SW 1271 (cell line): ENCODE results near the gene ZNF710.
A peak's percentile ranks its signal among the peaks of the same experiment; 100 is the strongest.

Experiments
- DNase-seq, 2 experiments: peaks; one replicate each; lab custom pipeline; 2025; lab: John Stamatoyannopoulos, UW

The ZNF710 gene

GRCh38 chr15:89997079-89997478 lies 4.0 kb upstream of the ZNF710 start:
- DNase-seq, result no peak

- DNase-seq, result peak in 1 of 2 experiments; percentile 40
Observed at GRCh38 chr15:89998141-89998661, 2.9 kb upstream of the ZNF710 start.

DNA sequence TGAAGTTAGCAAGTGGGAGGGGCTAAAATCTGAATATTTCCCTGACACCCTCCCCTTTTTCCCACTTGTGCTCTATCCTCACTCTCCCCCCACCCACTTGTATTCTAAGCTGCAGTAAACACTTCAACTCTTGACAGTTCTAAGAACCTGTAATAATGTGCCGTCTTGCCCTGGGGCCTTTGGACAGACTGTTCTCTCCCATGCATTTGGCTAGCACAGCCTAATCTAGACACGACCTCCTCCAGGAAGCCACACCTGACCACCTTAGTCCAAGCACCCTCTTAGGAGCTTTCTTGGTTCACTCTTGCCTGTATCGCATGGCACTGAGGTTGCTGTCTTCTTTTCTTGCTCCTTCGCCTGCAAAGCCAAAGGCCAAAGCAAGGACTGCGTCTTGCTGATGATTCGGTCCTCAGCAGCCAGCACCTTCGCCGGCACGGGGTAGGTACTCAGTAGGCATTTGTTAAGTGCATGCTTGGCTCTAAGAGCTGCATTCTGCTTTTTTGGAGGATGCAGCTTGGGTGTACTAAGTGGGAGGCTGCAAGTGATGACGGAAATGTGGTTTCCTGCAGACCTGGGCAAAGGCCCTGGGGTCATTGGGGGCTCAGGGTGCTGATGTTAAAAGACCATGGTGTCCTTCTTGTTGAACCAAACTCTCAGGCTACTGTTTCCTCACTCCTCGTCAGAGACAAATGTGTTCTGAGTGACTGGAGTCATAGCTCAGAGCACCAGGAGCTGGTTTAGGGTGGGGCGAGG lies 2.0 kb upstream of the ZNF710 start:
- no peak for DNase-seq

- DNase-seq, result peak in 1 of 2 experiments; percentile 19
Observed at GRCh38 chr15:89999676-90000185, 1.4 kb upstream of the ZNF710 start.

DNA sequence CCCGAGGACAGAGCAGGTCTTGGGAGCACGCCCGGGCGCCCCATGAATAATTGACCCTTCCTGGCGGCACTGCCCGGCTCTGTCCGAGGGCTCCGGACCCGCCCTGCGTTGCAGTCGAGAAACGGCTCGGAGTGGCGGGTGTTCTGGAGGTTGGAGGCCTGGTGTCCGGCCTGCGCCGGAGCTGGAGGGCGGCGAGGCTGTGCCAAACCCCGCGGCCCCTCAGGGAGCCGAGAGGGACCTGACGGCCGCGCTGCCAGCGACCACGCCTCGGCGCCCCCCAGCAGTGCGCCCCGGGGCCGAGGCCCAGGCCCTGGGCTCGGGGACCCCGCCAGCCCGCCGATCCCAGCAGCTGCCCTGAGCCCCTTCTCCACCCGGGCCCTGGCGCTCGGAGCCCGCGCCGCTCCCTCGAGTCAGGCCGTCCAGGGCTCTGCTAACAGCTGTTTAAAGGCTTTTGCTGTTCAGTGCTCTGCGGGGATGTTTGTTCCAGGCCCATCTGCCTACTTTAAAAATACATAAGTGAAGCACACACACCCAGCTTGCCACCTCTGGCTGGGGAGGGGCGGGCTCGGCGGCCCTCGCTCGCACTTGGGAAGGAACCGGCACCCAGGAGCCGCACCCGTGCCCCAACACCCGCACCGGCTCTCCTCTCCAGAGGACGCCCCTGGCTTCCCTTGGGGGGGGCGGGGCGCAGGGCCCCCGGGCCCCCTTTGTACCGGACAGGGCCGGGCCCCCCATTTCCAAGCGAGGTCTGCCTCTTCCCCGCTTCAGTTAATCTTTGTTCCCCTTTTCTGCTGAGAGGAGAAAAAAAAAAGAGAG lies 730 bp upstream of the ZNF710 start:
- no peak for DNase-seq

GRCh38 chr15:90001683-90002427 lies 731 bp downstream of the ZNF710 start:
- DNase-seq, result peak in 1 of 2 experiments; percentile 60

- peak; percentile 13 to 51 for DNase-seq
Observed at GRCh38 chr15:90002428-90002844, 1.3 kb downstream of the ZNF710 start.

GRCh38 chr15:90003736-90004135 lies 2.6 kb downstream of the ZNF710 start:
- DNase-seq, result no peak

DNA sequence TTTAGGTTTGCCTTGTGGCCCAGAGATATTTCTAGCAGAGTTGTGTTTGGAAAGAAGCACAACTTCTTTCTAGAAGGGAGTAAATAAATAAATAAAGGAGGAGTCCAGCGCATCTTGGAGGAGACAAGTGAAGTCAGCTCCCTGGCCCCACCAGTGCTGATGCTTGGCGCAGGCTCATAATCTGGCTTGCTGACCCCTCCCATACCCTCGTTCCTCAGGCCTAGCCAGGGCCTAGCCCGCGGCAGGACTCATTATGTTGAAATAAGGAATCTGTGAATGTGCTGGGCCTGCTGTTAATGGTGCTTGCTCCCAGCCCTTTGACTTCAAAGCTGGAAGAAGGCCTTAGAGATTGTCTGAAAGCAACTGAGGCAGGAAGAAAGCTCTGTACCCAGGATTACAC lies 3.1 kb downstream of the ZNF710 start:
- no peak for DNase-seq

DNA sequence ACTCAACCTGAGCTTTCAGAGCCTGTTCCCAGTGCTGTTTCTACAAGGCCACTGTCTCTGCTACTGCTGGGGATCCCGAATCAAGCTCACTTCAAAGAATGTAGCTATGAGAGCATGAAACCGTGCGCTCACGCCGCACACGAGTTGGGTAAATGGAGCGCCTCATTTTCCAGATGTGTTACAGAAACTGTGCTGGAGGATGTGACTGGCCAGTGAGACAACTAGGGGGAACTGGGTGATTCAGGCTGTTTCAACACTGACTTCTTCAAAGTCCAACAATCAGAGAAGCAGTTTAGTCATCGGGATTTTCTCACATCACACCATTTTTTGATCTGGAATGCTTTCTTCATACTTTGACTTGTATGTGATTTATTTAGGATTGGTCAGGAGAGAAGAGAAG lies 3.5 kb downstream of the ZNF710 start:
- DNase-seq, result peak; percentile 38 to 48

DNA sequence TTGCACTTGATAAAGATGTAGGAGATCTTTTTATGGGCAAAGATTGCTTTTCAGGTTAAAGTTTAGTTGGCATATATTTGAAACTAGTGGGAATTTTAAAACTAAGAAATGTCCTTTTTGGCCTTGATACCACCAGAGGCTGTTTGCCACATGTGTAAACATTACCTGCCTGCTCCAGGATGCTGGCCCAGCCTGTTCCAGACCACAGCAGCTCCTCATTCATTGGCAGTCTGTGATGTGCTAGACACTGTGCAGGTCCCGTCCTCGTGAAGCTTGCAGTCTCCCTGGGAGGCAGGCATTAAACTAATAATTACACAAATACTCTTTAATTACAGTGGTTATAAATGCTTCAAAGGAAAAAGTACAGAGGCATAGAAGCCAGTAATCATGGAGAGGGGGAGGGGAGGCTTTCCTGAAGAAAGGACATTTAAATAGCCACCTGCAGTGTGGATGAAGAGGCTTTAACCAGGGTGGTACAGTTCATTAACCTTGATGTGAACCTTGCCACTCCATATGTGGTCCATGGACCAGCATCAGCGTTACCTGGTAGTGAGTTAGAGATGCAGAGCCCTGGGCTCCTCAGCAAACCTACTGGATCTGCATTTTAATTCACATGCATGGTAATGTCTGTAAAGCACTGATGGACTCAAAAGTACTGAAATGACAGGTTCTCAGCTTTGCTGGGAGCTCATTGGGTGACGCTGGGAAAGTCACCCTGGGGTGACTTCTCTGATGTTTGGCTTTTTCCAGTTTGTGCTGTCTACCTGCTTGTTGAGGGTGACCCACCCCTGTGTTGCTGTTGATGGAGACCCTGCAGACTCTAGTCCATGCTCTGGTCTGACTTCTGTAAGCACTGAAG lies 5.3 kb downstream of the ZNF710 start:
- DNase-seq, result no peak

DNA sequence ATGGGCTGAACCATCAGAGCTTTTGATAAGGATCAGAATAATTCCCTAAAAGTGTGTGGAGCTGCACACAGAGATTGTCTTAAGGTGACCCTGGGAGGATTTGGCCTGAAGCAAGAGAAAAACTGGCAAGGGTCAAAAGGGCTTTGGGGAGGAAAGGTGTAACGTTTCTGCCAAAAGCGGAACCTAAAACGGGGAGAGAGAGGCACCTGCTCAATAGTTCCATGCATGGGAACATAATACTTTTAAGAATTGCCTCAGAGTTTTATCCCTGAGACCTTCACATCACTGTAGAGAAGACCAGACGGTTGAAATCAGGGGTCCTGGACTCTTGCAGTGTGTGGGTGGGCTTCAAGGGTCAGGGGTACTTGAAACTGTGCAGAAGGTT lies 5.9 kb downstream of the ZNF710 start:
- no peak for DNase-seq

DNA sequence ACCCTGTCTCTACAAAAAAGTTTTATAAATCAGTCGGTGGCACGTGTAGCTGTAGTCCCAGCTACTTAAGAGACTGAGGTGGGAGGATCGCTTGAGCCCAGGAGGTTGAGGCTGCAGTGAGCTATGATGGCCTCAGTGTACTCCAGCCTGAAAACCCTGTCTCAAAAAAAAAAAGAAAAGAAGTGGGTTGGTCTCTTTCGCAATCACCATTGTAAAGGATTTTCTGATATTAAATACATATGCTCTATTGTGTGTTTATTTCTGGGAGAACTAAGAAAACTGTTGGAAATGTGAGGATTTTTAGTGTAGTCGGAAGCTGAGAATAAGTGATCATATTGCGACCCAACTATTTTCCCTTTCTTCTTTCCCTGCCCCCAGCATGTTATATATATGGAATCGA lies 7.5 kb downstream of the ZNF710 start:
- no peak for DNase-seq

- DNase-seq, result no peak
Observed at GRCh38 chr15:90009301-90010022, 8.3 kb downstream of the ZNF710 start.

DNA sequence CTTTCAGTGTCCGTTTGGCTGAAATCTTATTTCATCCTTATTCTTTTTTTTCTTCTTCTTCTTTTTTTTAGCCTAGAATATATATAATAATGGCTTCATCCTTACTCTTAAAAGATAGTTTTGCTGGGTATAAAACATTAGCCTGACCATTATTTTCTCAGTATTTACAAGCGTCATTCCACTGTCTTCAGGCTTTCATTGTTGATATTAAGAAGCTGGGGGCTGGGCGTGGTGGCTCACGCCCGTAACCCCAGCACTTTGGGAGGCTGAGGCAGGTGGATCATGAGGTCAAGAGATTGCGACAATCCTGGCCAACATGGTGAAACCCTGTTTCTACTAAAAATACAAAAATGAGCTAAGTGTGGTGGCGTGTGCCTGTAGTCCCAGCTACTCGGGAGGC lies 10.6 kb downstream of the ZNF710 start:
- DNase-seq, result no peak

DNA sequence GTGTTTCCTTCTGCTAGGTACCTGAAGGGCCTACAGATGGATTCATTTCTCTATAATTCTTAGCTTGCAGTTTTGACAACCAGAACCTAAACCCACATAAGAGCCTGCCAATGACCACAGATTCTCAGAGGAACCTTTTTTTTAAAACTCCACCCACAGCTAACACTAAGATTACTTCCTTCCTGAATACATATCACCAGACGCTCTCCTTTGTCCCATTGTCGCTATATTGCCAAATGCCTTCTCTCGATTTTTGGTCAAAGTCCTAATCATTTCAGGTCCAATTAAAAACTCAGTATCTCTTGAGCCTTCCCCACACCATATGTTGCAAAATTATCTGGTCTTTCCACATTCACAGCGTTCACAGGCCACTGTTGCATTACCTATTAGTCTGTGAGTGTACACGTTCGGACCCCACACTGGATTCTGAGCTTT lies 12.4 kb downstream of the ZNF710 start:
- no peak for DNase-seq

DNA sequence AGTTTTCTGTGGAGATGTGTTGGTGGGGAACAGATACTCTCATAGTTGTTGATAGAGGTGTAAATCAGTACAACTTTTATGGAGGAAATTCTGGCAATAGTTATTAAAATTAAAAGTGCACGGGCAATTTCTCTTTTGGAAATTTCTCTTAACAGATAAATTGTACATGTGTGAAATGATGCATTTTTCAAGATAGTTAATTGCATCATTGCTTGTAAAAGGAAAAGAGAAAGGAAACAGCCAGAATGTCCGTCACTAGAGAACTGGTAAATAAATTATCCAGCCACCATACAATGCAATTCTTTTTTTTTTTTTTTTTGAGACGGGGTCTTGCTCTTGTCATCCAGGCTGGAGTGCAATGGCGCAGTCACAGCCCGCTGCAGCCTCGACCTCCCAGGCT lies 14.2 kb downstream of the ZNF710 start:
- DNase-seq, result no peak

DNA sequence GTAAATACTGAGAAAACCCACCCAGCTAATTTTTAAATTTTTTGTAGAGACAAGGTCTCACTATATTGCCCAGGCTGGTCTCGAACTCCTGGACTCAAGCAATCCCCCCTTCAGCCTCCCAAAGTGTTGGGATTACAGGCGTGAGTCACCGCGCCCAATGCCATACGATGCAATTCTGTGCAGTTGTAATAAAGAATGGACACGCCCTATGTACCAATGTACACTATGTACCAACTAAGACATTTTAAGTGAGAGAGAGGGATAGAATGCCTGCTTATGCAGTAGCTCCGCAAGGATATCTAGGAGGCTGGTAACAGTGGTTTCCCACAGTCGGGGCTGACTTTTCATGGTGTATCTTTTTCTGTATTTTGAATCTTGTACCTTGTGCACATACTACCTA lies 14.6 kb downstream of the ZNF710 start:
- DNase-seq, result no peak

DNA sequence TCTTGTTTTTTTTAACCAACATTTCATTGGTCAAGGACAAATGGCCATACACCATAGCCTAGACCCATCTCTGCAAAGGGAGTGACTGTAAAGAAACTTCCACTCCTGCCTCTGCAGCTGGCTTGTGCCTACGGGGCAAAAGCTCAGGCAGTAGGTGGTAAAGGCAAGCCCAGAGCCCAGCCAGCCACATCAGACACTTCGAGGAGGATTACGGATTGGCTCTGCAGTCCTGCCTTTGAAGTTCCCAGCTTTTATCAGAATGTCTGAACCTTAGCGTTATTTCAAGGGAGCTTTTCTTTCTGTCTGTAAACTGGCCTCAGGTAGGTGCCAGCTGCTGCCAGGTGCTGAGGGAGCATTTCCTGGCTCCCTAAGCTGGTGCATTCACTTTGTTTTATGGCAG lies 15.6 kb downstream of the ZNF710 start:
- no peak for DNase-seq

DNA sequence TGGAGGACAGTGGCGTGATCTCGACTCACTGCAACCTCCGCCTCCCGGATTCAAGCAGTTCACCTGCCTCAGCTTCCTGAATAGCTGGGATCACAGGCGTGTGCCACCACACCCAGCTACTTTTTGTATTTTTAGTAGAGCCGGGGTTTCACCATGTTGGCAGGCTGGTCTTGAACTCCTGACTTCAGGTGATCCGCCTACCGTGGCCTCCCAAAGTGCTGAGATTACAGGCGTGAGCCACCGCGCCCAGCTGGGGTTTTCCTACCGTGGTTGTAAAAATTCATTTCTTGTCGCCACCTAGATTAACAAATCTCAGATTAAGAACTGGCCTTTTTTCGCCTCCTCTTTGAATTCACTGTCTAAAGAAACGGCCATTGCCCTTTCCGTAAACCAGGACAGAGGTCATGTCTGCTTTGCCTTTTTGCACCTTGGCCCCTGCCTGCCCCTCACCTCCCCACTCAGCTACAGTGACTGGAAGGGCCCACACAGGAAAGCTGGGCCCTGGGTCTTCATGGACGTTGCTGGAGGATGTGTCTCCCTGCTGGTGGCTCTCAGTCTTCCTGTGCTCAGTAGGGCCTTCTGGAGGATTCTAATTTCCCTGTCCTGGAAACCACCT lies 17.2 kb downstream of the ZNF710 start:
- DNase-seq, result no peak
